CD14-positive monocyte (primary cell): ENCODE data around the gene BLMH. TPM values are rescaled to one million over a fixed set of nuclear protein-coding genes. Genes with fewer than 3 reads are reported as not detected.

ENCODE experiments used
- DNase-seq, 3 donors: peaks; one replicate each; pipeline ENCODE4 v3.0.0-alpha.2; 2011 to 2022
- H2AFZ ChIP-seq: 2 replicates; pipeline ENCODE4 v1.6.0; 2012; ENCODE audit warnings: mild to moderate bottlenecking, low read depth, low read length, inconsistent platforms; ENCODE audit not compliant: insufficient read depth, poor library complexity, severe bottlenecking
- H3K27ac ChIP-seq, 2 donors: 1 replicate in 1 of 2; 2 replicates in 1 of 2; pipeline ENCODE4 v1.5.1; 2012 to 2013; ENCODE audit warnings: low read length in 2 of 2, control low read depth in 1 of 2, inconsistent platforms in 1 of 2, low read depth in 1 of 2, mild to moderate bottlenecking in 1 of 2
- H3K27me3 ChIP-seq, 2 donors: one replicate each; pipeline versions ENCODE4 v1.6.0 to v1.6.1; 2011 to 2013; ENCODE audit warnings: low read length in 2 of 2; ENCODE audit not compliant: control insufficient read depth in 2 of 2, insufficient read depth in 2 of 2
- H3K36me3 ChIP-seq, 2 donors: replicated peaks in 1 of 2; 1 replicate in 1 of 2; 2 replicates in 1 of 2; pipeline versions ENCODE4 v1.5.1 to v1.6.1; 2012 to 2013; ENCODE audit warnings: low read length in 2 of 2, control low read depth in 1 of 2, inconsistent platforms in 1 of 2, mild to moderate bottlenecking in 1 of 2; ENCODE audit not compliant: insufficient read depth in 2 of 2, control insufficient read depth in 1 of 2
- H3K4me1 ChIP-seq, 2 donors: 1 replicate in 1 of 2; 2 replicates in 1 of 2; pipeline versions ENCODE4 v1.5.1 to v1.6.1; 2012 to 2013; ENCODE audit warnings: low read length in 2 of 2, control low read depth in 1 of 2, inconsistent platforms in 1 of 2, mild to moderate bottlenecking in 1 of 2, moderate library complexity in 1 of 2; ENCODE audit not compliant: insufficient read depth in 2 of 2, control insufficient read depth in 1 of 2
- H3K4me2 ChIP-seq: replicated peaks from 2 replicates; pipeline ENCODE3; 2012; ENCODE audit warnings: low read length, moderate library complexity, mild to moderate bottlenecking; ENCODE audit not compliant: poor library complexity, severe bottlenecking; ENCODE audit errors: extremely low read depth
- H3K4me3 ChIP-seq, 3 experiments: fragments of 200-600 bp in 1 of 3; sonication (generic) in 1 of 3; replicated peaks in 1 of 3; 1 replicate in 2 of 3; 2 replicates in 1 of 3; pipeline ENCODE4 v1.5.1; 2011 to 2013; ENCODE audit warnings: low read length in 3 of 3, mild to moderate bottlenecking in 3 of 3, control low read depth in 2 of 3, low read depth in 2 of 3, inconsistent platforms in 1 of 3, moderate library complexity in 1 of 3
- H3K79me2 ChIP-seq: 2 replicates; pipeline ENCODE4 v1.6.0; 2012; ENCODE audit warnings: mild to moderate bottlenecking, control low read depth, inconsistent platforms, low read length, moderate library complexity; ENCODE audit not compliant: insufficient read depth
- H3K9ac ChIP-seq: 2 replicates; pipeline ENCODE4 v1.6.0; 2017; ENCODE audit warnings: low read length, mild to moderate bottlenecking; ENCODE audit not compliant: insufficient read depth, poor library complexity, severe bottlenecking
- H3K9me3 ChIP-seq, 2 donors: replicated peaks in 1 of 2; 1 replicate in 1 of 2; 2 replicates in 1 of 2; pipeline versions ENCODE4 v1.5.1 to v1.6.1; 2012 to 2013; ENCODE audit warnings: low read length in 2 of 2, control low read depth in 1 of 2; ENCODE audit not compliant: control insufficient read depth in 1 of 2, insufficient read depth in 1 of 2
- H4K20me1 ChIP-seq: 2 replicates; pipeline ENCODE4 v1.6.0; 2012; ENCODE audit warnings: mild to moderate bottlenecking, low read length, control low read depth, moderate library complexity; ENCODE audit not compliant: insufficient read depth
- H3K27ac Mint-ChIP-seq, 7 donors: one replicate each; pipeline ENCODE4 v1.8.0; 2020; ENCODE audit warnings: mild to moderate bottlenecking in 7 of 7, mixed read lengths in 7 of 7, moderate library complexity in 6 of 7, inconsistent platforms in 2 of 7
- H3K27me3 Mint-ChIP-seq, 3 donors: one replicate each; pipeline ENCODE4 v1.8.0; 2021 to 2022; ENCODE audit warnings: low read depth in 3 of 3, mild to moderate bottlenecking in 3 of 3, mixed read lengths in 3 of 3, moderate library complexity in 3 of 3, inconsistent platforms in 1 of 3
- H3K36me3 Mint-ChIP-seq, 2 donors: one replicate each; pipeline ENCODE4 v1.8.0; 2020; ENCODE audit warnings: mixed read lengths in 2 of 2, inconsistent platforms in 1 of 2, mild to moderate bottlenecking in 1 of 2
- H3K4me1 Mint-ChIP-seq: one replicate; pipeline ENCODE4 v1.8.0; 2020; ENCODE audit warnings: mild to moderate bottlenecking, mixed read lengths
- H3K4me3 Mint-ChIP-seq, 2 donors: one replicate each; pipeline ENCODE4 v1.8.0; 2020; ENCODE audit warnings: mild to moderate bottlenecking in 2 of 2, mixed read lengths in 2 of 2, moderate library complexity in 1 of 2
- H3K9me3 Mint-ChIP-seq, 7 donors: one replicate each; pipeline ENCODE4 v1.8.0; 2020 to 2022; ENCODE audit warnings: mixed read lengths in 7 of 7, mild to moderate bottlenecking in 6 of 7, moderate library complexity in 6 of 7, inconsistent platforms in 2 of 7
- CTCF ChIP-seq: fragments of 200-600 bp; IDR thresholded peaks from one replicate; pipeline ENCODE4 v1.8.0; 2022; ENCODE audit warnings: antibody characterized with exemption, mild to moderate bottlenecking
- WGBS: methylation state at CpG from one replicate; pipeline ENCODE4 v1.1.5; 2013; ENCODE audit warnings: missing lambda C conversion rate; ENCODE audit not compliant: insufficient coverage; 5-methylcytosine and 5-hydroxymethylcytosine counted together
- intact Hi-C, 2 donors: fragments of 100-400 bp; cut with micrococcal nuclease; formaldehyde crosslinking; loops; one replicate each; pipeline versions ENCODE4 v1.15.0 to v1.15.1; 2023
- polyA plus RNA-seq, 3 donors: library from polyadenylated mRNA; depleted of rRNA in 1 of 3; unstranded in 2 of 3; stranded (reverse) in 1 of 3; fragments of 300-500 nt in 2 of 3; fragments of >200 nt in 1 of 3; fragmentation: Illumina TruSeq in 2 of 3; gene quantifications; 1 replicate in 2 of 3; 2 replicates in 1 of 3; pipeline ENCODE4 v1.2.3, GENCODE V29; 2012 to 2021

BLMH gene
- polyA plus RNA-seq, 3 donors: 6.6 to 10.8 (median 10.4) TPM

- Mint-ChIP-seq H3K36me3 (peaks cover 0 to 11% of the 10 kb centered on the region in 2 donors), H3K27ac (no peak overlapping the region), H3K27me3 (peaks cover 52 to 65% (median 61%) of the 10 kb centered on the region in 3 donors), H3K4me1 (peaks cover 34% of the 10 kb centered on the region), H3K4me3 (peak overlapping the region in 1 of 2 donors; percentile 83), H3K9me3 (peaks cover 0 to 29% (median 15%) of the 10 kb centered on the region in 7 donors)
- H3K79me2 ChIP-seq: no peaks in the 10 kb centered on the region
- no peak overlapping the region for H3K9ac ChIP-seq
- WGBS: 93% methylated on average over 5 of the region's 5 CpGs
- DNase-seq: no peak
- no peaks in the 10 kb centered on the region for H4K20me1 ChIP-seq
- intact Hi-C loops: no loop called here
- H3K27me3 ChIP-seq: peaks cover 32 to 53% of the 10 kb centered on the region in 2 donors
- H3K4me2 ChIP-seq: no peak overlapping the region
- no peak overlapping the region for H3K4me3 ChIP-seq
- H3K36me3 ChIP-seq: no peaks in the 10 kb centered on the region
- no peak overlapping the region for H3K27ac ChIP-seq
- H3K4me1 ChIP-seq: peaks cover 22 to 26% of the 10 kb centered on the region in 2 donors
- no peak for TF ChIP-seq CTCF
- no peak overlapping the region for H2AFZ ChIP-seq
- peaks cover 3 to 15% of the 10 kb centered on the region in 2 donors for H3K9me3 ChIP-seq
Measured at GRCh38 chr17:30239089-30239462, 52.7 kb downstream of the BLMH start.

GRCh38 chr17:30238387-30239088, 53.2 kb downstream of the BLMH start:
- Histone ChIP-seq H3K4me1 (peaks cover 22 to 29% of the 10 kb centered on the region in 2 donors), H3K4me3 (no peak overlapping the region), H3K27ac (no peak overlapping the region), H2AFZ (no peak overlapping the region), H3K4me2 (no peak overlapping the region), H3K36me3 (no peaks in the 10 kb centered on the region), H3K9ac (no peak overlapping the region), H3K9me3 (peaks cover 3 to 15% of the 10 kb centered on the region in 2 donors), H3K27me3 (peaks cover 37 to 58% of the 10 kb centered on the region in 2 donors), H3K79me2 (no peaks in the 10 kb centered on the region), H4K20me1 (no peaks in the 10 kb centered on the region)
- Mint-ChIP-seq H3K4me3 (peak overlapping the region in 1 of 2 donors; percentile 83), H3K4me1 (peaks cover 37% of the 10 kb centered on the region), H3K27me3 (peaks cover 57 to 71% (median 66%) of the 10 kb centered on the region in 3 donors), H3K9me3 (peaks cover 0 to 30% (median 15%) of the 10 kb centered on the region in 7 donors), H3K27ac (peak overlapping the region in 1 of 7 donors; percentile 52), H3K36me3 (peaks cover 0 to 11% of the 10 kb centered on the region in 2 donors)
- WGBS: 31% methylated on average over 19 of the region's 27 CpGs
- no peak for DNase-seq
- TF ChIP-seq CTCF: no peak
- intact Hi-C loops: no loop called here
